GM19438 (cell line): ENCODE data around the gene TUBD1.
"Not testable (repeated sequence)": the region's sequence is repeated elsewhere in the genome, so short reads cannot be mapped to it uniquely, and the experiment has no call there.

Experiments
- ATAC-seq: cut with Tn5 transposase; IDR thresholded peaks from one replicate; pipeline ENCODE4 v1.9.1; 2021; ENCODE audit warnings: low read depth; ENCODE audit not compliant: unreplicated experiment

Gene TUBD1

GRCh38 chr17:59877965-59878364, 14.8 kb downstream of the TUBD1 start:
- ATAC-seq, result no peak

- no peak for ATAC-seq
These were observed 16.6 kb downstream of the TUBD1 start for GRCh38 chr17:59876107-59876506.

- no peak for ATAC-seq
These were observed 18.4 kb downstream of the TUBD1 start for GRCh38 chr17:59874376-59874775.

GRCh38 chr17:59873414-59873813, 19.3 kb downstream of the TUBD1 start:
- not testable (repeated sequence) for ATAC-seq

GRCh38 chr17:59872351-59872750, 20.4 kb downstream of the TUBD1 start:
- no peak for ATAC-seq

- ATAC-seq, result no peak
These were observed 22.3 kb downstream of the TUBD1 start for GRCh38 chr17:59870482-59870881.

GRCh38 chr17:59869941-59870218, 22.9 kb downstream of the TUBD1 start:
- ATAC-seq, result no peak

GRCh38 chr17:59863616-59864015, 29.1 kb downstream of the TUBD1 start:
- no peak for ATAC-seq

GRCh38 chr17:59859444-59860025, 33.2 kb downstream of the TUBD1 start:
- ATAC-seq, result no peak

GRCh38 chr17:59858932-59859331, 33.8 kb downstream of the TUBD1 start:
- no peak for ATAC-seq

- no peak for ATAC-seq
These were observed 34.5 kb downstream of the TUBD1 start for GRCh38 chr17:59858167-59858816.

- ATAC-seq, result no peak
These were observed 35.6 kb downstream of the TUBD1 start for GRCh38 chr17:59856859-59857794.

- not testable (repeated sequence) for ATAC-seq
These were observed 38.6 kb downstream of the TUBD1 start for GRCh38 chr17:59853919-59854729.

- peak; percentile 68 for ATAC-seq
These were observed 39.4 kb downstream of the TUBD1 start for GRCh38 chr17:59853168-59853918.

- not testable (repeated sequence) for ATAC-seq
These were observed 39.9 kb downstream of the TUBD1 start for GRCh38 chr17:59852847-59853167.

- no peak for ATAC-seq
These were observed 41.0 kb downstream of the TUBD1 start for GRCh38 chr17:59851439-59852375.

- ATAC-seq, result not testable (repeated sequence)
These were observed 42.4 kb downstream of the TUBD1 start for GRCh38 chr17:59850311-59850710.

- ATAC-seq, result no peak
These were observed 44.0 kb downstream of the TUBD1 start for GRCh38 chr17:59848778-59849177.

GRCh38 chr17:59848385-59848668, 44.4 kb downstream of the TUBD1 start:
- no peak for ATAC-seq
